SH-SY5Y (cell line): ENCODE data around the gene BLOC1S3.

ENCODE experiments used
- GATA2 ChIP-seq: IDR thresholded peaks from 2 replicates; pipeline ENCODE4 v1.6.1; 2011; ENCODE audit warnings: mild to moderate bottlenecking, low read depth, low read length
- GATA3 ChIP-seq: IDR thresholded peaks from 2 replicates; pipeline ENCODE4 v1.6.1; 2011; ENCODE audit warnings: low read depth, mild to moderate bottlenecking, low read length, moderate library complexity

Gene BLOC1S3, protein sequence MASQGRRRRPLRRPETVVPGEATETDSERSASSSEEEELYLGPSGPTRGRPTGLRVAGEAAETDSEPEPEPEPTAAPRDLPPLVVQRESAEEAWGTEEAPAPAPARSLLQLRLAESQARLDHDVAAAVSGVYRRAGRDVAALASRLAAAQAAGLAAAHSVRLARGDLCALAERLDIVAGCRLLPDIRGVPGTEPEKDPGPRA

DNA sequence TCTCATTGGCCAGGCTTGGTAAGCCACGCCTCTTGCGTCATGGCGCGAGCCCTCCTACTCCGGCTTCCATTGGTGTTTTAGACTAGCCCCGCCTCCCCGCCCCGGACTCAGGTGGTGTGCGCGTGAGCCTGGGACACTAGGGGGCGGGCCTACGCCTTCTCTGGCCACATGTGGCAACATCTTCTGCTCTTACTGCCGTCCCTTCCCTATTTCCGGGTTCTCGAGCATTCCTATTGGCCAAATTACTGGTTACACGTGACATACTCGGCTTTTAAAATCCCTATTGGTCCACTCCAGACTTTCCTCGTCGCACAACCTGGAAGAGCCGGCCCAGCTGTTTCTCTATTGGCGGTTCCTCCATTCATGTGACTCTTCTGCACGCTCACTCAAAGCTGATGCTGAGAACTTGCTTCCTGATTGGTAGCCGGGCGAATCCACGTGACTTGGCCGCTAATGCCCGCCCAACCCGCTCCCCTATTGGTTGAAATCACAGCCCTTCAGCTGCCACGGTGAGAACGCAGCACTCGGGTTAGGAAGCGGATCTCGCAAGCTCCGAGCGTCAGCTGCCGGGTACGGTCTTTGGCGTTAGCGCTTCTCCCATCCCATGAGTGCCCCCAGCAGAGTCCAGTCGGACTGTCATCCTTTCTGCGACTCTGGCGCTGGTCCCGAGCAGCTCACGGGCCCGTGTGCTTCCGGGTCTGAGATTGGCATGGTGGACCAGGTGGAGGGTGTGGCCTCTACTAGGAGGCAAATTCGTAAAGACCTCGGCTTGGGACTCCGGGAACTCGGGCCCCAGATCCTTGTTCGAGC lies at the start of gene BLOC1S3:
TSS of gene BLOC1S3 (plus strand) at position 523 of the 810 bp plus-strand sequence. CDS start 513 bp downstream, outside the sequence.
- TF ChIP-seq GATA2 (no peak), GATA3 (no peak)

DNA sequence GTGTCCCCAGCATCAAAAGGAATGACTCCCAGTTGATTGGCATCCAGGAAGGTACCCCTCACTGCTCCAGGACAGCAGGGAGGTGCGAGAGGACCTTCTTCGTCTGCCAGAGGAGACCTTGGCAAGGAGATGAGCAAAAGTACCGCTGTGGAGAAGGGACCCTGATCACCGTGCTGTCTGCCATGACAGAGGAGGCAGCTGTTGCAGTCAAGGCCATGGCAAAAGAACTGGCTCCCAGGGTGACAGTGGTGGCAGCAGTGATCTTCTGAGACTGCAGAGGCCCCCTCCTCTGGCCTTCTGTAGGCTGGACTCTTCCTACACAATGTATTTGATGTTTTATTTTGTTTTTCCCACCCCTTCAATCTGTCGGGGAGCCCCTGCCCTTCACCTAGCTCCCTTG lies 49.8 kb upstream of the BLOC1S3 start:
- TF ChIP-seq GATA2 (no peak), GATA3 (no peak)

DNA sequence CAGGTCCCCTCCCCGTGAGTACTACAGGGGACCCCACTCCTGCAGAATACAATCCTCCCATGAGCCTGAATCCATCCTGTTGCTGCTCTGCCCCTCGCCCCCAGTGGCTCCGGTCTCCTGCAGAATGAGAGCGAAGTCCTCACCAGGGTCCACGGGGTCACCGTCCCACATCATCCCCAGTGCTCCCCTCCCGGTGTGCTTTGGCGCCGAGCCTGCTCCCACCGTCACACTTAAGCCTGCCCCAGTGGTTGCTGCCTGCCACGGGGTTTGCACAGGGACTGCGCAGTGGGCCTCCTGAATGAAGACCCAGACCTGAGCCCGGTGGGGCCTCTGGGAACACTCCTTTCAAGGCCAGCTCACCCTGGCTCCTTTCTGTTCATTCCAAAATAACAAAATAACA lies 48.3 kb upstream of the BLOC1S3 start:
- TF ChIP-seq GATA2 (no peak), GATA3 (no peak)

DNA sequence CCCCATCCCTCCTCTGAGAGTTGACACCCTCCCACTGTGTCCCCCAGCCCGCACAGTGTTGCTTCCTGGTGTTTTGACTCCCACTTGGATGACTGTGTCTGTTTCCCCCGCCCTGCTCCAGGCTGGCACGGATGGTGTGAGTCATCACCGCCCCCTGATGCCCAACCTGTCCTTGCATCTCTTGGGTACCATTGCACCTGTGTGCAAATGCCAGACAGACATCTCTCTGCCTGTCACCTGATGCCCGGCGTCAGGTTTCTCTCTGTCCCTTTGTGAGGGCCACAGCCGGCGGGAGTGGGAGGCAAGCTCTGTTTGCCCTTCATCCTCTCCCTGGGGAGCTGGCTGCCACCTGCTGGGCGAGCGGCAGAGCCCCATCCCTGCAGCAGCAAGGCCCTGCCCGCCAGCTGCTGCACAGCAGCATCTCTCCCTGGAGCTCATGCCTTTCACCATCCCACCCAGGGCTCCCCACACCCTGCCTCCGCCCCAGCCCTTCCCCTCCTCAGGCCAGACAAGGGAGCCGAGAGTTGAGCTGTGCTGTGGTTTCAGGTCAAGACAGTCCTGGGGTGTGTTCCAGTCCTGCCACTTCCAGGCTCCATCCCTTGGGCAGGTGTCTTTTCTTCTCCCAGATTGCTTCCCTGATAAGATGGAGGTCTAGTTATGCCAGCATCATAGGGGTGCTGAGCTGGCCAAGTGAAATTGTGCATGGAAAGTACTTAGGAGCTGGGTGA lies 47.5 kb upstream of the BLOC1S3 start:
- TF ChIP-seq GATA3 (no peak), GATA2 (no peak; the same call in 1 of the 2 replicates)

DNA sequence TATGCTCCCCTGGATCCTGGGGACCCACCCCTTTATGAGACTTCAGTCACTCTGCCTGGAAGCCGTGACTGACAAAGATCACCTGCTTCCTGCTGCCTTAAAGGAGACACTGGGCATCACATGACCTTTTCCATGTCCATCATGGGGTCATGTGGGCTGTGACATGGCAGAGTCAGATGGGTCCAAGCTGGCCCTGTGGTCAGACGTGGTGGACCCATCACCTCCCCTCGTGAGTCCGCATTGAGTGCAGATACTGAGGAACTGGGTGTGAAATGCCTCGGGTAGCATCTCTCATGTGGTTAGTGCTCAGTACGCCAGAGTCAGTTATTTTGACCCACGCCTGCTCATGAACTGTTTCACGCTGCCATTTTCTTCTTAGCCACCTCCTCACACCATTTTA lies 44.9 kb upstream of the BLOC1S3 start:
- no peak for TF ChIP-seq GATA2
- TF ChIP-seq GATA3, result no peak

DNA sequence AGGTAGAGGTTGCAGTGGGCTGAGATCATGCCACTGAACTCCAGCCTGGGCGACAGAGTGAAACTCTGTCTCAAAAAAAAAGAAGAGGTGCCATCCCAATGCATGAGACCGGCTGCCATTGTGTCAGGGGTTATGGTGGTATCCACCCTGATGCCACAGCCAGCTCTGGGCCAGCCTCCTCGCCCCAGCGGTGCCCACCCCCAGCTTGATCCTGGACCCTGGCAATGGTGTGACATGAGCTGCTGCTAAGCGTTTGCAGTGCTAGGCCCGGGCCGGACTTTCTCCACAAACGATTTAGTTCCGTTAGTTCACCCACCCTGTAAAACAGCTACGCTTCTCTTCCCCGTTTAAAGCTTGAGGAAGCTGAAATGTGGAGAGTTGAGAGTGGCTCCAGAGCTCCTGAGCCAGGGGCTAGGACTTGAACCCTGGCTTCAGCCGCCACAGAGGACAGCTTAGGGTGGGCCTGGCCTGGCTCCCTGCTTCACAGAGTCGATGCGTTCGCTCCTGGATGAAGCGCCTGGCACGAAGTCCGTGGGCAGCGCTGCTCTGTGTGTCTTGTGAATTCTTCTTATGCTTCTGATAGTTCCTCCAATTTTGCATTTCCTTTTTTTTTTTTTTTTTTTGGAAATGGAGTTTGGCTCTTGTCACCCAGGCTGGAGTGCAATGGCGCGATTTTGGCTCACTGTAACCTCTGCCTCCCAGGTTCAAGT lies 43.3 kb upstream of the BLOC1S3 start:
- TF ChIP-seq GATA2 (no peak), GATA3 (no peak)

DNA sequence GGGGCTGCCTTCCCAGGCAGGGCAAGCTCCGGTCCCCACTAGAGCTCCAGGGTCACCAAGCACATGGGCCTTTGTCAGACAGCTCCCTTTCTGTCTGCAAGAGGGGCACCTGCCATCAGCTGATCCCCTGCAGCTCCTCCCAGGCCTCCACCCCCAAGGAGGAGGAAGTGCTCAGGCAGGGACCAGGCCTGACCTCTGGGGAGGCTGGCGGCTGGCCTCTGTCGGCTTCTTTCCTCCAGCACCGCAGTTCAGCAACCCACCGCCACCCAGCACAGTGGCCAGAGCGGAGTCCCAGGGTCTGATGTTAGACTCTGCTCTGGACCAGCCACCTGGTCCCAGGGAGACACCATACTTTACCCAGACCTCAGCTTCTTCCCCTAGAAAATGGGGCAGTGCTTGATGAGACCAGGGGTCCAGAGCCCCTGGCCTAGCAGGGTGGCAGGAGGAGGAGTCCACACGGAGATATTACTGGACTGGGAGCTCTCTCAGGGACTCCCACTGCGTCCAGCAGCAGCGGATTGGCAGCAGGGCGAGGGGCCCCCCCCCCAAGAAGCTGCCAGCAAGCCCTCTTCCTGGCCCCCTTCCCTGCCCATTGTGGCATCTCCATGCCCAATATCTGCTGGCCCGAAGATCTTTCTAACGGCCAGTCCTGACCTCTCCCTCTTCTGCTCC lies 41.9 kb upstream of the BLOC1S3 start:
- TF ChIP-seq GATA2 (no peak), GATA3 (no peak)

DNA sequence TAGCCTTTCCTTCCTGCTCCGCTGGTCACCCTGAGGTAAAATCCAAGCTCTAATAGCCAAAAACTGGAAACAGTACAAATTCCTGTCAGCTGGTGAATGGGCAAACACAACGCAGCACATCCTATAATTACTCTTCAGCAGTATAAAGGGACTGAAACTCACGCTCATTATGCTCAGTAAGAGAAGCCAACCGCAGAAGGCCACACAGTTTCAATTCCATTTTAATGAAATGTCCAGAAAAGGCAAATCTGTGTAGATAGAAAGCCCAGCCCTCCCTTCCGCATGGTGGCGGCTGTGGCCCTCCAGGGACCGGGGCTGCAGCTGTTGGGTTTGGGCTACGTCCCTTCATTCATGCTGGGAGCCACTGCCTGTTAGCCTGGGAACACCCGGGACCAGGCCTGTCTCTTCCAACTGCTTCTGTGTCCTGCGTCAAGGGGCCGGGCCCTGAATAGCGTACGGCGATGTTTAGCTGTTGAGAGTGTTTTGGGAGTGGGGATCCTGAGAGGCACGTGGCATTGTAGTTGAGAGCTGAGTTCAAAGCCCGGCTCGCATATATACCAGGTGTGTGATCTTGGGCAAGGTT lies 41.3 kb upstream of the BLOC1S3 start:
- TF ChIP-seq GATA2 (no peak), GATA3 (no peak)

DNA sequence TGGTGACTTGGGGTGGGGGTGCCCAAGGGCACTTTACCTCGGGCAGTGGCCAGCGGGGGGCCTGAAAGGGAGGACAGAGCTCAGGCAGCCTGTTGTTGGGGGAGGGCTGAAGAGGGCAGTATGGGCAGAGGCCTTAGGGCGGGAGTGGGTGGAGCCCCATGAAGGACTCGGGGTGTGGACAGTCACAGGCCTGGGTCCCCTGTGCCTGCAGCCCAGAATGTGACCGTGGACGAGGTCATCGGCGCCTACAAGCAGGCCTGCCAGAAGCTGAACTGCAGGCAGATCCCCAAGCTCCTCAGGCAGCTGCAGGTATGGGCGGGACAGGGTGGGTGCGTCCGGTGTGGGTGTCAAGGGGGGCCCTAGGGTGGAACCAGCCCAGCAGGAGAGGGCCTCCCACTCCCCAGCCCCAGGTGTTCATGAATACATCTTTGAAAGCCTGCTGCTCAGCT lies 40.3 kb upstream of the BLOC1S3 start:
- TF ChIP-seq GATA2, result no peak
- TF ChIP-seq GATA3, result no peak

DNA sequence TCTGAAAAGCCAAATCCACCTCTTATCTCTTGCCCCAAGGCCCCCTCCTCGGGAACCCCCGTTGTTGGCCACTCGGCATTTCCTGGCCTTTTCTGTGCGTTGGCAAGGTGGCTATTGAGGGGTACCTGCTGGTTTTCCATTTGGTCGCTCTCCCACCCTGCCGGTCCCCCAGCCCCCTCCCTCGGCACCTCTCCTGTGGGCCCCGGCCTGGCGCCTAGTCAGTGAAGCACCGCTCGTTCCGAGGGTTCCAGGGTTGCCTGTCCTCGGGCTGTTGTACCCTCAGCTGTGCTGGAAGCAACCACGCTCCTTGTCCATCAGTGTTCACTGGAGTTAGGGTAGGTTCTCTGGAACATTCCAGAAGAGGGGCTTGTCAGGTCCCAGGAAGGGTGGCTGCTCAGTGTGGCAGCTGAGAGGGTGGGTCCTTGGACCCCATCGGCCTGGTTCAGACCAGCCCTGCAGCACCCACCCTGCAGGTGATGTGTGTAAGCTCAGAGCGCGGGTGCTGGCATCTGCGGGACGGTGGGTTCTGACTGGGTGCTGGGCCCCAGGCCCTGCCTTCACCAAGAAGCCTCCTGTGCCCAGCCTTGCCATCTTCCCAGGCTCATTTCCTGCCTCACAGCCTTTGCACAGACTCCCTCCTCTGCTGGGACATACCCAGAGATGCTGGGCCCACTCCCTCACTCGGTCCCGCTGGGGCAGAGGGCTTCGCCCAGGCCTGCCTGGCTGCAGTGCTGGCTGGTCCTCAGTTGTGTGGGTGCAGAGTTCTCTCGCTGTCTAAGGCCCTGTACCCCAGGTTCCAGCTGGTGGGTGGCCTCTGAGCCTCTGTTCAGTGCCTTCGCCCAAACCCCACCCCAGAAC lies 39.1 kb upstream of the BLOC1S3 start:
- TF ChIP-seq GATA2 (no peak), GATA3 (no peak)

DNA sequence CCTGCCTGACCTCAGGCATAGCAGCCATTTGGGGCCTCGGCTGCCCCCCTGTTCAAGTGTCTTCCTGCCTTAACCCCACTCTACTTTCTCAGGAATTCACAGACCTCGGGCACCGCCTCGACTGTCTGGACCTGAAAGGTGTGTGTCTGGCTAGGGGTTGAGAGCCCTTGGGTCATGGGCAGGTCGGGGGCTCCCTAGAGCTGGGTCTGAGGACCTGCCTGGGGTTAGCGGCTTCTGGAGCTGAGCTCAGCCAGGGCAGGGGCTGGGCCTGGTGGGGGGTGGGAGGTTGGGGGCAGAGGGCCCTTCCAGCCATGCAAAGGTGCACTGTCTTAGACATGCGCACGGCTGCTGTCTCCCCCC lies 38.5 kb upstream of the BLOC1S3 start:
- TF ChIP-seq GATA3 (no peak), GATA2 (no peak)

DNA sequence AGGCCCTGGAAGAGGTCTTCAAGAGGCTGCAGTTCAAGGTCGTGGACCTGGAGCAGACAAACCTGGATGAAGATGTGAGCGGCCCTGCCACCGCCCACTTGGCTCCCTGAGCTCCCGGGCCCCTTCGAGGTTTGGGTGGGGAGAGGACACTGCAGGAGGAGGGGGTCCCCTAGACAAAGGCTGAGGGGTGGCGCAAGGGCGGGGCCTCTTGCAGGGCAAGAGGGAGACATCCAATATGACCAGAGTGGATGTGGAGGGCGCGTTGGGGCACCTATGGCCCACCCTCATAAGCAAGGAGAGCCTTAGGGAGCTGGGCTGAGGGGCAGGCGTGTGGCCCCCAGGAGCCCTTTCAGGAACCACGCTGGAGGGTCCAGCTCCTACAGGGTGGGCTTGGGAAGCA lies 38.1 kb upstream of the BLOC1S3 start:
- TF ChIP-seq GATA2 (no peak), GATA3 (no peak)

DNA sequence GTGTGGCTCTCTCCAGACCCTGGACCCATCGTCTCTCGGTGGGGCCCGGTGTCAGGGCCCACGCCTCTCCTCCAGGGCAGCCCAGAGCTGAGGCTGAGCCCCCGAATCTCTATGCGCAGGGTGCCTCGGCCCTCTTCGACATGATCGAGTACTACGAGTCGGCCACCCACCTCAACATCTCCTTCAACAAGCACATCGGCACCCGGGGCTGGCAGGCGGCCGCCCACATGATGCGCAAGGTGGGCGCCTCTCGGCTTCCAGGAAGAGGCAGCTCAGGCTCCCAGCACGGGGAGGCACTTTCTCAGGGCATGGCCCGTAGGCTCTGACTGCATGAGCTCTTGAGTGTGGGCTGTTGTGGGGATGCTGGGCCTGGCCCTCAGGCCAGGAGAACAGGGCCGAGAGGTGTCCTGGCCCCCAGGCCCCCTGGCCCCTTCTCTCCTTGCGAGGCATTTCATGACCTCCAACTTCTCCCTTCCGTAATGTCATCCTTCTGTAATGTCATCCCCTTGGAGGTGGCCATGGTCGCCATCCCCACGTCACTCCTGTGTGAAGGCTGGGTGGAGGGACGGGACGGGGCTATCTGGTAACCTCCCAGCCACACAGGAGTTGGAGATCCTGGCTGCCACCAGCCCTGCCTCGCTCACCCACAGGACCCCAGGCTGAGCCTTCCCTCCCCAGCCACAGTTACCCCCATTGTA lies 37.2 kb upstream of the BLOC1S3 start:
- TF ChIP-seq GATA3 (no peak), GATA2 (no peak)
